ENCODE measurements around the gene CARD19.

The CARD19 gene

DNA sequence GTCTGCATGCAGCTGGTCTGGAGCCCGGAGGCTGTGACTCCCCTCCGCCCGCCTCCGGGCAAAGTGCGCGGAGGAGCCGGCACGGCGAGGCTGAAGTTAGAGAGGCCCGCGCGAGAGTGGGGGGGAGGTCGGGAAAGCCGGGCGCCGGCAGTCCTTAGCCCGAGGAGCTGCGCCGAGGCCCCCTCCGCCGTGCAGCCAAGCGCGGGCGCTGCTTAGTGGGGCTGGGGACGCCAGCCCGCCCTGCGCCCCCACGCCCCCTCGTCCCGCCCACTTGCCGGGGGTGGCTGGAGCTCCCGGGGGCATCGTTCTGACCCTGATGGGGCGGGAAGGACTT lies 37.6 kb downstream of the CARD19 start:
- H3K4me3 ChIP-seq (ENCODE audit: low read length), result peak overlapping the region; percentile 76
- DNase-seq (ENCODE audit: low read depth), result peak; percentile 80
- TF ChIP-seq, protein P1, sequence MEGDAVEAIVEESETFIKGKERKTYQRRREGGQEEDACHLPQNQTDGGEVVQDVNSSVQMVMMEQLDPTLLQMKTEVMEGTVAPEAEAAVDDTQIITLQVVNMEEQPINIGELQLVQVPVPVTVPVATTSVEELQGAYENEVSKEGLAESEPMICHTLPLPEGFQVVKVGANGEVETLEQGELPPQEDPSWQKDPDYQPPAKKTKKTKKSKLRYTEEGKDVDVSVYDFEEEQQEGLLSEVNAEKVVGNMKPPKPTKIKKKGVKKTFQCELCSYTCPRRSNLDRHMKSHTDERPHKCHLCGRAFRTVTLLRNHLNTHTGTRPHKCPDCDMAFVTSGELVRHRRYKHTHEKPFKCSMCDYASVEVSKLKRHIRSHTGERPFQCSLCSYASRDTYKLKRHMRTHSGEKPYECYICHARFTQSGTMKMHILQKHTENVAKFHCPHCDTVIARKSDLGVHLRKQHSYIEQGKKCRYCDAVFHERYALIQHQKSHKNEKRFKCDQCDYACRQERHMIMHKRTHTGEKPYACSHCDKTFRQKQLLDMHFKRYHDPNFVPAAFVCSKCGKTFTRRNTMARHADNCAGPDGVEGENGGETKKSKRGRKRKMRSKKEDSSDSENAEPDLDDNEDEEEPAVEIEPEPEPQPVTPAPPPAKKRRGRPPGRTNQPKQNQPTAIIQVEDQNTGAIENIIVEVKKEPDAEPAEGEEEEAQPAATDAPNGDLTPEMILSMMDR (conservative IDR thresholded peaks at IDR 0.05; ENCODE audit: low read length), result no peak

DNA sequence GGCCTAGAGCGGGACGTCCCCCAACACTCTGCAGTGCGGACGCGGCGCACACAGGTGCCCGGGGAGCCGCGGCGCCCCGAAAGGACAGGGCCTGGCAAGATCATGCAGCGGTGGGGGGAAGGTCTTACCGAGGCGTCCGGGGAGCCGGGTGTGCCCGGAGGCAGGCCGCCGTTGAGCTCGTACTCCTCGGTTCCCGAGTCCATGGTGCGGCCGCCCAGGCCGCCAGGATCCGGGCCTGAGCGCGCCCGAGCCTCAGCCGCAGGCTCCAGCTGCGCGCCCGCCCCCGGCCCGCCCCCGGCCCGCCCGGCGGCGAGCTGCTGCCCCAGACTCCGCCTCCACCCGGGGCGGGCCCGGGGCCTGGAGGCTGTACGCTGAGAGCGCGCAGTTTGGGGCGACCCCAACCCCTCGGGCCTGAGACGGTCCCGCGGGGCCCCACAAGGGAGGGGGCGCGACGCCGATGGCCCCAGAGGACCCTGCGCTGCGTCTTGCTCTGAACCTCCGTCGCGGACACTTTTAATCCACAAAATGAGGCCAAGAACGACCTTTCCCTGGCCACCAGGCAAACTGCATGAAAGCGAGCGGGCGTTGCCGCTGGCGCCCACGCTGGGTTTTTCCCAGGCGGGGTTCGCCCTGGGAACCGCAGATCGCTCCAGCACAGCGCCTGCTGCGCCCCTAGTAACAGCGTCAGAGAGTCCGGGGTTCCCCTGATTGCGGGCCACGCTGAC lies 38.2 kb downstream of the CARD19 start, which contains the start of gene NINJ1:
Gene NINJ1, minus strand, starts transcription at position 237 of the 725 bp plus-strand sequence. Its CDS starts 34 bp downstream, at position 203.
- H3K4me3 ChIP-seq (ENCODE audit: low read length), result peak within 1 kb of the TSS; percentile 76
- peak; percentile 55 for DNase-seq (ENCODE audit: low read depth)
- TF ChIP-seq, protein P1 (conservative IDR thresholded peaks at IDR 0.05; ENCODE audit: low read length), result 0 out of 2 replicates have a peak, but pooled peaks have one; percentile 3

DNA sequence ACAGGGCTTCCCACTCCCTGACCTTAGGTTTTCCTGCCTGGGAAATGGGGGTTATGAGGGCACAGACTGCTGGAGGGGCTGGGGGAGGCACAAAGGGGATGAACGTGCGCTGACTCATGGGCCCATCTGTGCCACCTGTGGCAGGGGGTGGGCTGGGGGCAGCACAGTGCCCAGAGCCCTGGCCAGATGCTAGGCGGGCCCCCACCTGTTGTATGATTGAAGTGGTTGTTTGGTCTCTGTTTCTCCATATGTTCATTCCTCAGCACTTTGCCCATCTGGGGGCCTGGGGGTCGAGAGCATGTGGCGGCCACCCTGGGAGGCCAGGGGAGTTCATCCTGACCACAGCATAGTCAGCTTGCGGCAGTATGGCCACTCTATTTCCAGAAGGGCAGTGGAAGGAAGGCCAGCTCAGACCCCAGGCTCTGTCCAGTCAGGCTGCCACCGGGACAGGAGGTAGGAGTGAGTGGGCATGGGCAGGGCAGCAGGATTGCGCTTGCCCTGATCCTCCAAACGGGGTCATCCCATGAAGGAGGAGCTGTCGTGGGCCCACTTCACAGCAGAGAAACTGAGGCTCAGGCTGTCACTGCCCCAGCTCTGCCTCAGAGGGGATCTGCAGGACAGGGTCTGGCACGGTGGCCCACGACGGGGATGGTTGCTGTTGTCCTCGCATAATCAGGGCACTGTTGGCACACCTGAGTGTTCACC lies 38.9 kb downstream of the CARD19 start:
- peak overlapping the region; percentile 68 for H3K4me3 ChIP-seq (ENCODE audit: low read length)
- no peak for DNase-seq (ENCODE audit: low read depth)
- TF ChIP-seq, protein P1 (conservative IDR thresholded peaks at IDR 0.05; ENCODE audit: low read length), result no peak

DNA sequence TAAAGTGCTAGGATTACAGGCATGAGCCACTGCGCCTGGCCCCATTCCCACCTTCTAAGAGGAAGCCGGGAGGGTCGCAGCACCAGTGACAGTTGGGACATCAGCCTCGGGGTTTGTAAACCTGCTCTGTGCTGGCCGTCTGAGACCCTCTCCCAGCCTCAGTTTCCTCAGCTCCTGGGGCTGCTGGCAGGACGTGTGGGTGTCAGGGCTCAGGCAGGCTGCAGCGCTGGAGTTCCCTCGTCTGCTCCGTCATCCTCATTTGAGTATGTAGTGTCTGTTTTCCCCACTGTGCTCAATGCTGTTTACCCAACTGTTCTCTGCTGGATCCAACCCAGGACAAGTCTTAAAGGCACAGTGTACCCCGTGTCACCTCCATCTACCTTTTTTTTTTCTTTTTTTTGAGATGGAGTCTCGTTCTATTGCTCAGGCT lies 40.0 kb downstream of the CARD19 start:
- TF ChIP-seq, protein P1 (conservative IDR thresholded peaks at IDR 0.05; ENCODE audit: low read length), result no peak
- DNase-seq (ENCODE audit: low read depth), result no peak
- H3K4me3 ChIP-seq (ENCODE audit: low read length), result no peak overlapping the region

DNA sequence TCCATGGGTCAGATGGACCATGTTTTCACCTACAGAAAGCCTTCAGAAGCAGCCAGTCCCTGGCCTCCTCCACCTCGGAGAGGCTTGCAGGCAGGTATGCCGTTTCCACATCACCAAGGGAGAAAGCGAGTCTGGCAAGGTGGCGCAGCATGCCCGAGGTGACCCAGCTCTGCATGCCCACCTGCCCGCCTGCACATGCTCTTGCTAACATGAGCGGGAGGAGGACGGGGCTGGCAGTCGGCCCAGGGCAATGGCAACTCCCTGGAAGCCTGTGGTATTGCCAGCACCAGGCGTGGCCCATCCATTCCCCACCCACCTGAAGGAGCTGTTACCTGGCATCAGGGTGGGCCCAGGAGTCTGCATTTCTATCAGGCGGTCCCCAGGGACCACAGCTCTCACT lies 41.3 kb downstream of the CARD19 start:
- H3K4me3 ChIP-seq (ENCODE audit: low read length), result no peak overlapping the region
- DNase-seq (ENCODE audit: low read depth), result no peak
- TF ChIP-seq, protein P1 (conservative IDR thresholded peaks at IDR 0.05; ENCODE audit: low read length), result no peak

DNA sequence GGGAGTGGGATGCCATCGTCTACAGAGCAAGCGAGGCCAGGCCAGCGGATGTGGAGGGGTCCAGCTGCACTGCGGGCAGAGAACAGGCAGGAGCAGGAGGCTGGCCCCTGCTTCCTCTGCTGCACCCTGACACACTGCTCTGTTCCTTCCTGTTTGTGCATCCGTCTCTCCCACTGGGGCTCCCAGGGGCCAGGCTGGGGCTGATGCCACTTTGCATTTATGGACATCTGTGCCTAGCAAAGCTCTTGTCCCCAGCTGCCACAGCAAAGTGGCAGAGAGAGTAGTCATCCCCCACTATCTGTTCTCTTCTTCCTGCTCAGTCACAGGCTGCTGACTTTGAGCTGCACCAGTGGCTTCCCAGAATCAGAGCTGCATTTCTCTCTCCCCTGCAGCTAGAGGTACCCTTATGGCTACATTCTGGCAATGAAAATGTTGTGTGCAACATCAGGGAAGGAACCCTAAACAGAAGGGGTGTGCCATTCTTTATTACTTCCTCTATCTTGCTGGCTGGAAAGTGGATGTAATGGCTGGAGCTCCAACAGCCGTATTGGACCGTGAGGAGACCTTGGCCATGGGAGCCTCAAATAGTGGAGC lies 42.3 kb downstream of the CARD19 start:
- no peak for DNase-seq (ENCODE audit: low read depth)
- TF ChIP-seq, protein P1 (conservative IDR thresholded peaks at IDR 0.05; ENCODE audit: low read length), result no peak

More for the DNA sequence above, 42.3 kb downstream of the CARD19 start:
- no peak overlapping the region for H3K4me3 ChIP-seq (ENCODE audit: low read length)
